Liver (tissue), 9 donors: ENCODE measurements around the gene CD244. TPM values are rescaled to one million over a fixed set of nuclear protein-coding genes. Genes with fewer than 3 reads are reported as not detected.

Experiments
- DNase-seq: peaks from one replicate; pipeline ENCODE4 v3.0.0-alpha.2; 2017; ENCODE audit warnings: low spot score
- H3K27ac ChIP-seq, 2 donors: one replicate each; pipeline ENCODE4 v1.7.0; 2013; ENCODE audit warnings: inconsistent platforms in 2 of 2, low read length in 2 of 2, control low read depth in 1 of 2, low read depth in 1 of 2, mild to moderate bottlenecking in 1 of 2
- H3K27me3 ChIP-seq, 4 donors: one replicate each; pipeline versions ENCODE4 v1.6.1 to v1.7.0; 2013; ENCODE audit warnings: low read length in 3 of 4, inconsistent platforms in 1 of 4, mild to moderate bottlenecking in 1 of 4, moderate library complexity in 1 of 4; ENCODE audit not compliant: control insufficient read depth in 4 of 4, insufficient read depth in 4 of 4
- H3K36me3 ChIP-seq, 4 donors: one replicate each; pipeline versions ENCODE4 v1.6.1 to v1.7.0; 2013; ENCODE audit warnings: low read length in 3 of 4, mild to moderate bottlenecking in 3 of 4, low read depth in 1 of 4, moderate library complexity in 1 of 4; ENCODE audit not compliant: control insufficient read depth in 4 of 4, insufficient read depth in 3 of 4
- H3K4me1 ChIP-seq, 4 donors: one replicate each; pipeline versions ENCODE4 v1.6.1 to v1.7.0; 2013; ENCODE audit warnings: low read length in 3 of 4, mild to moderate bottlenecking in 3 of 4, moderate library complexity in 1 of 4; ENCODE audit not compliant: control insufficient read depth in 4 of 4, insufficient read depth in 4 of 4
- H3K4me3 ChIP-seq, 3 donors: one replicate each; pipeline versions ENCODE4 v1.6.1 to v1.7.0; 2013; ENCODE audit warnings: low read length in 3 of 3, control low read depth in 1 of 3, low read depth in 1 of 3, mild to moderate bottlenecking in 1 of 3
- H3K9ac ChIP-seq, 2 donors: one replicate each; pipeline ENCODE4 v1.7.0; 2013; ENCODE audit warnings: low read length in 2 of 2, mild to moderate bottlenecking in 2 of 2, moderate library complexity in 2 of 2, control low read depth in 1 of 2, low read depth in 1 of 2
- H3K9me3 ChIP-seq, 4 donors: one replicate each; pipeline versions ENCODE4 v1.6.1 to v1.7.0; 2013; ENCODE audit warnings: low read length in 3 of 4; ENCODE audit not compliant: control insufficient read depth in 4 of 4
- ATF3 ChIP-seq: IDR thresholded peaks from 2 replicates; pipeline ENCODE4 v1.6.1; 2016; ENCODE audit warnings: antibody characterized with exemption
- CTCF ChIP-seq: fragments of 150-350 bp; IDR thresholded peaks from 2 replicates; pipeline ENCODE4 v1.5.1; 2017; ENCODE audit warnings: improper control_type of control experiment, low read depth, low read length; ENCODE audit not compliant: missing input control
- EGR1 ChIP-seq, 2 donors: IDR thresholded peaks; 2 replicates each; pipeline ENCODE4 v1.6.1; 2016 to 2018; ENCODE audit warnings: antibody characterized with exemption in 2 of 2, low read depth in 2 of 2
- FOXA1 ChIP-seq: IDR thresholded peaks from 2 replicates; pipeline ENCODE4 v1.6.1; 2016; ENCODE audit warnings: antibody characterized with exemption
- FOXA2 ChIP-seq: IDR thresholded peaks from 2 replicates; pipeline ENCODE4 v1.6.1; 2016; ENCODE audit warnings: antibody characterized with exemption
- GABPA ChIP-seq, 2 donors: IDR thresholded peaks in 1 of 2; conservative IDR thresholded peaks in 1 of 2; 2 replicates each; pipeline ENCODE4 v1.6.1; 2016; ENCODE audit warnings: antibody characterized with exemption in 2 of 2, mild to moderate bottlenecking in 1 of 2, moderate library complexity in 1 of 2
- HNF4A ChIP-seq, 2 donors: conservative IDR thresholded peaks; 2 replicates each; pipeline ENCODE4 v1.6.1; 2016; ENCODE audit warnings: antibody characterized with exemption in 2 of 2, mild to moderate bottlenecking in 2 of 2
- HNF4G ChIP-seq: IDR thresholded peaks from 2 replicates; pipeline ENCODE4 v1.6.1; 2016; ENCODE audit warnings: antibody characterized with exemption
- JUND ChIP-seq, 2 donors: IDR thresholded peaks; 2 replicates each; pipeline ENCODE4 v1.6.1; 2016; ENCODE audit warnings: antibody characterized with exemption in 2 of 2
- MAX ChIP-seq: IDR thresholded peaks from 2 replicates; pipeline ENCODE4 v1.6.1; 2016; ENCODE audit warnings: antibody characterized with exemption
- NR2F2 ChIP-seq: IDR thresholded peaks from 2 replicates; pipeline ENCODE4 v1.6.1; 2016; ENCODE audit warnings: antibody characterized with exemption
- RAD21 ChIP-seq, 2 donors: IDR thresholded peaks; 2 replicates each; pipeline ENCODE4 v1.6.1; 2016; ENCODE audit warnings: antibody characterized with exemption in 2 of 2, mild to moderate bottlenecking in 2 of 2
- REST ChIP-seq: IDR thresholded peaks from 2 replicates; pipeline ENCODE4 v1.6.1; 2016; ENCODE audit warnings: antibody characterized with exemption, mild to moderate bottlenecking
- RXRA ChIP-seq, 2 donors: IDR thresholded peaks; 2 replicates each; pipeline ENCODE4 v1.6.1; 2017 to 2018; ENCODE audit warnings: antibody characterized with exemption in 2 of 2, mild to moderate bottlenecking in 1 of 2
- SP1 ChIP-seq: IDR thresholded peaks from 2 replicates; pipeline ENCODE4 v1.6.1; 2018; ENCODE audit warnings: antibody characterized with exemption, mild to moderate bottlenecking
- TAF1 ChIP-seq: conservative IDR thresholded peaks from 2 replicates; pipeline ENCODE4 v1.6.1; 2016; ENCODE audit warnings: antibody characterized with exemption, mild to moderate bottlenecking
- YY1 ChIP-seq: IDR thresholded peaks from 2 replicates; pipeline ENCODE4 v1.6.1; 2016; ENCODE audit warnings: antibody characterized with exemption, mild to moderate bottlenecking
- ZBTB33 ChIP-seq: IDR thresholded peaks from 2 replicates; pipeline ENCODE4 v1.6.1; 2016; ENCODE audit warnings: antibody characterized with exemption
- WGBS: extraction: QIAGEN DNeasy Blood & Tissue Kit; methylation state at CpG from one replicate; pipeline ENCODE4 v1.1.7; 2013; 5-methylcytosine and 5-hydroxymethylcytosine counted together
- polyA plus RNA-seq, 2 donors: library from polyadenylated mRNA; stranded (reverse) in 1 of 2; unstranded in 1 of 2; fragments of 200-250 nt in 1 of 2; fragments of >200 nt in 1 of 2; fragmentation: Nextera tagmentation in 1 of 2; extraction: Ambion mirVana in 1 of 2; gene quantifications; one replicate each; pipeline versions ENCODE4 v1.2.1 to v1.2.3, GENCODE V29; 2013 to 2015
- total RNA-seq, 2 donors: library from RNA; depleted of rRNA; stranded (reverse); fragments of >200 nt; gene quantifications; one replicate each; pipeline ENCODE4 v1.2.3, GENCODE V29; 2014
- donor health status: healthy.
- donor health status: healthy.
- donor health status: healthy.
- donor health status: healthy.
- donor health status: healthy.

Gene CD244
- total and polyA plus RNA-seq, 4 donors = 0.85 to 6.6 (median 1.8) TPM

GRCh38 chr1:160863061-160863773 lies 530 bp upstream of the CD244 start:
- DNase-seq = no peak
- TF ChIP-seq FOXA2 = no peak
- TF ChIP-seq CTCF = no peak
- TF ChIP-seq YY1 = no peak
- TF ChIP-seq EGR1 (IDR thresholded peaks at IDR 0.05; ENCODE audit: low read depth in 2 of 2) = no peak
- TF ChIP-seq REST = no peak
- no peak for TF ChIP-seq TAF1
- no peak for TF ChIP-seq RXRA (IDR thresholded peaks at IDR 0.05)
- no peak for TF ChIP-seq ZBTB33
- no peak for TF ChIP-seq GABPA (IDR thresholded peaks at IDR 0.05 in 1 of 2, conservative IDR thresholded peaks at IDR 0.05 in 1 of 2)
- no peak for TF ChIP-seq NR2F2
- TF ChIP-seq MAX = no peak
- no peak for TF ChIP-seq ATF3
- no peak for TF ChIP-seq HNF4G
- no peak for TF ChIP-seq HNF4A (conservative IDR thresholded peaks at IDR 0.05)
- TF ChIP-seq FOXA1 = no peak
- no peak for TF ChIP-seq SP1
- TF ChIP-seq JUND (IDR thresholded peaks at IDR 0.05) = no peak
- no peak for TF ChIP-seq RAD21 (IDR thresholded peaks at IDR 0.05)
- no peaks in the 10 kb centered on the region for H3K9me3 ChIP-seq
- no peaks in the 10 kb centered on the region for H3K27me3 ChIP-seq
- H3K4me1 ChIP-seq = peaks cover 2 to 14% (median 12%) of the 10 kb centered on the region in 4 donors
- no peak overlapping the region for H3K4me3 ChIP-seq
- H3K36me3 ChIP-seq = no peaks in the 10 kb centered on the region
- 87% methylated on average over 11 of the region's 11 CpGs for WGBS
- no peak overlapping the region for H3K27ac ChIP-seq
- H3K9ac ChIP-seq = no peak overlapping the region
